ENCODE data around the gene SOBP. TPM values are rescaled to one million over a fixed set of nuclear protein-coding genes. Genes with fewer than 3 reads are reported as not detected.

Gene SOBP
- total RNA-seq, 2 experiments from 2014 or later = 0.70 to 2.0 TPM

GRCh38 chr6:107491760-107492660 is 2.1 kb downstream of the SOBP start:
- ATAC-seq = no peak
- CTCF ChIA-PET = interaction anchor here (1.0 to 1.9 kb wide), 4 partner anchors 147 to 378 kb away, joined by 3 to 6 read pairs (median 4); no protein-coding TSS in a partner anchor
- DNase-seq = no peak
- H3K9me3 Mint-ChIP-seq (ENCODE audit: low read depth) = no peaks in the 10 kb centered on the region
- H3K27me3 Mint-ChIP-seq = peaks cover 42% of the 10 kb centered on the region
- H3K36me3 Mint-ChIP-seq = peaks cover 2% of the 10 kb centered on the region
- peak overlapping the region; percentile 18 for H3K4me3 Mint-ChIP-seq
- peaks cover 22% of the 10 kb centered on the region for H3K4me1 Mint-ChIP-seq
- no peak overlapping the region for H3K27ac Mint-ChIP-seq

DNA sequence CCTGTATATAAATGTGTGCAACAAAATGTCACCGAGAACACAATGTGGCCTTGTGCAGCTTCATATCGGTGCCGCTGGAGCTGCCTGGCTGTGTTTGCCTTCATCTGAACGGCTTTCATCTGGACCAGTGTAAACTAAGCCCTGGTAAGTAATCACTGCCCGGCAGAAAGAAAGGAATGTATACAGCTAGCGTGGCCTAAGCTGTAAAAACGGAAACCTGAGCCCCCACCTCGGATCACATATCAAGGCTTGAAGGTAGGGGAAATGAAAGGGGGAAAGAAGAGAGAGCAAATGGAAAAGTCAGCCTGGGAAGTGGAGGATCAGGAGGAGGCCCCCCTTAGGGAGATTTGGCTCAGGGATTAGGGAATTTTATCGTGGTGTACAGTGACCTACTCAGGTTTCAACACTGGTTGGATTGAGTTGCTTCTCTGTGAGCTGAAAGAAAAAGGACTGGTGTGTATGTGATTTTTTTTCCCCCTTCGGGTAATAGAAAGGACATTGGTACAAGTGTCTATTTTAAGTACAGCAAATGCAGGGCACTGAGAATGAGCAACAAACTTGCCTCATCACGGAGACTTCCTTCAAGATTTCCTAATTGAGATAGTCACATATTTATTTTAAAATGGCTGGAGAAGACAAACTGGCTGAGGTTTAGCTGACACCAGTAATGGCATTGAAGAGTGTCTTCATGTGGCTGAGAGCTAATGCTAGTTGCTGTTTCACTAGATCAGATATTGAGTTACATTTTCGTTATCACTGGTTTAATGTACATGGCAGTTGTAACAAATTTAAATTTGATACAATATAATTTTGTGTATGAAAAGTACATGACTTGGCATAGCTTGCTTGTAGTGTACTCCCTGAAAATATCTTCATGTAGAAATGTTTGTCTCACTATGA is 3.5 kb downstream of the SOBP start:
- peaks cover 16% of the 10 kb centered on the region for H3K4me1 Mint-ChIP-seq
- no peak overlapping the region for H3K4me3 Mint-ChIP-seq
- H3K27me3 Mint-ChIP-seq = peaks cover 31% of the 10 kb centered on the region
- H3K27ac Mint-ChIP-seq = no peak overlapping the region
- DNase-seq (no peak), ATAC-seq (no peak)
- CTCF ChIA-PET = interaction anchor here (1.2 kb wide), 1 partner anchor 175 kb away, joined by 4 read pairs; no protein-coding TSS in a partner anchor
- peaks cover 2% of the 10 kb centered on the region for H3K36me3 Mint-ChIP-seq
- H3K9me3 Mint-ChIP-seq (ENCODE audit: low read depth) = no peaks in the 10 kb centered on the region

DNA sequence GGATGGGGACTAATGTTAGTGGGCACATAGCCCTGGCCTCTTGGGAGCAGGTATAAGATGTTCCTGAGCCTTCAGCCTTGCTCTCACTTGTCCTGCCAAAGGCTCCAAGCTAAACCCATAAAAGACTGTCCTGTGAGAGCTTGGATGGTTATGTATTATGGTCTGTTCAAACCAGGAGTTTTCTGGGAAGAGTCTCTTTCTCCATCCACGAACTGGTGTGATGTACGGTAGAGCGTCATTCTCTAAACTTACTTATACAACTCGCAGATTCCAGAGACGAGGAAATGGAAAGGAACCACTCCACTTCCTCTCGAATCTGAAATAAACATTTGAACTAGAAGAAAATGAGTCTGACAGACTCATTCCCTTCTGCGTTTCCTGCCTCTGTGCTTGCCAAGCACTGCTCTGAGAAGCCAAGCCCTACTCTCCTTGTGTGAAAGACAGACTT is 5.3 kb downstream of the SOBP start:
- Mint-ChIP-seq H3K4me3 (no peak overlapping the region), H3K27me3 (peaks cover 27% of the 10 kb centered on the region), H3K27ac (no peak overlapping the region), H3K4me1 (peaks cover 8% of the 10 kb centered on the region), H3K9me3 (ENCODE audit: low read depth) (no peaks in the 10 kb centered on the region), H3K36me3 (no peaks in the 10 kb centered on the region)
- ATAC-seq (no peak), DNase-seq (no peak)
- CTCF ChIA-PET = interaction anchor here (0.8 kb wide), 1 partner anchor 176 kb away, joined by 3 read pairs; no protein-coding TSS in a partner anchor

GRCh38 chr6:107495971-107496370 is 6.1 kb downstream of the SOBP start:
- Mint-ChIP-seq H3K27me3 (peaks cover 29% of the 10 kb centered on the region), H3K4me1 (peaks cover 6% of the 10 kb centered on the region), H3K27ac (no peak overlapping the region), H3K36me3 (no peaks in the 10 kb centered on the region), H3K4me3 (no peak overlapping the region), H3K9me3 (ENCODE audit: low read depth) (no peaks in the 10 kb centered on the region)
- DNase-seq = no peak
- CTCF ChIA-PET = no interaction called here
- ATAC-seq = no peak

- Mint-ChIP-seq H3K27me3 (peaks cover 41% of the 10 kb centered on the region), H3K4me1 (peaks cover 2% of the 10 kb centered on the region), H3K27ac (no peak overlapping the region), H3K9me3 (ENCODE audit: low read depth) (no peaks in the 10 kb centered on the region), H3K4me3 (no peak overlapping the region), H3K36me3 (no peaks in the 10 kb centered on the region)
- CTCF ChIA-PET = no interaction called here
- DNase-seq (no peak), ATAC-seq (no peak)
Observed at GRCh38 chr6:107496892-107497684, 7.2 kb downstream of the SOBP start.

- Mint-ChIP-seq H3K4me3 (no peak overlapping the region), H3K36me3 (no peaks in the 10 kb centered on the region), H3K27ac (no peak overlapping the region), H3K9me3 (ENCODE audit: low read depth) (no peaks in the 10 kb centered on the region), H3K4me1 (no peaks in the 10 kb centered on the region), H3K27me3 (peaks cover 34% of the 10 kb centered on the region)
- DNase-seq (no peak), ATAC-seq (no peak)
- CTCF ChIA-PET = interaction anchor here (0.6 to 0.8 kb wide), 2 partner anchors 165 to 473 kb away, joined by 3 to 4 read pairs; no protein-coding TSS in a partner anchor
Observed at GRCh38 chr6:107504270-107505026, 14.5 kb downstream of the SOBP start.

DNA sequence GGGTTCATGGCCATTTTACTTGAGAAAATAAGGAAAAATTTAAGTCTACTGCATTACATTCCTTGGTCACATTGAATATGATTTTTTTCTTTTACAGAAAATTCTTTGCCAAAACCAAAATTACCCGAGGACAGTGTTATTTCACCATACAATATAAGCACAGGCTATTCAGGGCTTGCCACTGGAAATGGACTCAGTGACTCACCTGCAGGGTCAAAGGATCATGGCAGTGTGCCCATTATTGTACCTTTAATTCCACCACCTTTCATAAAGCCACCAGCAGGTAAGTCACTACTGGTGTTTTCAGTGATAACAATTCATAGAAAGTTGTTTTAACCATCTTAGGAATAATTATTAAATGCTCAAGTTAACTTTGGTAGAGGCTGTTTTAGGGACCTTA is 16.2 kb downstream of the SOBP start:
- peaks cover 30% of the 10 kb centered on the region for H3K27me3 Mint-ChIP-seq
- no peaks in the 10 kb centered on the region for H3K36me3 Mint-ChIP-seq
- no peak for DNase-seq
- H3K4me3 Mint-ChIP-seq = no peak overlapping the region
- ATAC-seq = no peak
- no peaks in the 10 kb centered on the region for H3K4me1 Mint-ChIP-seq
- CTCF ChIA-PET = no interaction called here
- H3K27ac Mint-ChIP-seq = no peak overlapping the region
- H3K9me3 Mint-ChIP-seq (ENCODE audit: low read depth) = no peaks in the 10 kb centered on the region

- no peak overlapping the region for H3K4me3 Mint-ChIP-seq
- DNase-seq (no peak), ATAC-seq (no peak)
- H3K9me3 Mint-ChIP-seq (ENCODE audit: low read depth) = no peaks in the 10 kb centered on the region
- H3K4me1 Mint-ChIP-seq = peaks cover 7% of the 10 kb centered on the region
- H3K27me3 Mint-ChIP-seq = peaks cover 1% of the 10 kb centered on the region
- no peak overlapping the region for H3K27ac Mint-ChIP-seq
- CTCF ChIA-PET = no interaction called here
- H3K36me3 Mint-ChIP-seq = peaks cover 3% of the 10 kb centered on the region
Observed at GRCh38 chr6:107509506-107509905, 19.6 kb downstream of the SOBP start.

DNA sequence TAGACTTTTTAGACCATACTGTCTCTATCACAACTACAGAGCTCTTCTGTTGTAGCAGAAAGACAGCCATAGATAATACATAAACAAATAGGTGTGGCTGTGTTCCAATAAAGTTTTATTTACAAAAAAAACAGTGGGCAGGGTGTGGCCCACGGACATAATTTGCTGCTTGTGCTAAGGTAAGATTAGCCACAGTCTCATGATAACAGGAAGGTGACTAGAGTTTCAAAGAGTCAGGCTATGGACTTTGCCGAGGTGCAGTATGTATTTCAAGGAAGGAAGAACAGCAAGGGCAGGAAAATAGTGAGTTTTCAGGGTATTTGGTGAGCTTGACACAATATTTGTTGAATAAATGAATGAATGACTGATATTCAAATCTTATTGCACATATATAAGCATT is 20.2 kb downstream of the SOBP start:
- H3K27me3 Mint-ChIP-seq = no peaks in the 10 kb centered on the region
- no peak overlapping the region for H3K27ac Mint-ChIP-seq
- CTCF ChIA-PET = interaction anchor here (0.7 kb wide), 1 partner anchor 357 kb away, joined by 3 read pairs; no protein-coding TSS in a partner anchor
- H3K36me3 Mint-ChIP-seq = peaks cover 3% of the 10 kb centered on the region
- ATAC-seq = no peak
- DNase-seq = no peak
- H3K4me3 Mint-ChIP-seq = no peak overlapping the region
- H3K4me1 Mint-ChIP-seq = peaks cover 7% of the 10 kb centered on the region
- peaks cover 3% of the 10 kb centered on the region for H3K9me3 Mint-ChIP-seq (ENCODE audit: low read depth)

DNA sequence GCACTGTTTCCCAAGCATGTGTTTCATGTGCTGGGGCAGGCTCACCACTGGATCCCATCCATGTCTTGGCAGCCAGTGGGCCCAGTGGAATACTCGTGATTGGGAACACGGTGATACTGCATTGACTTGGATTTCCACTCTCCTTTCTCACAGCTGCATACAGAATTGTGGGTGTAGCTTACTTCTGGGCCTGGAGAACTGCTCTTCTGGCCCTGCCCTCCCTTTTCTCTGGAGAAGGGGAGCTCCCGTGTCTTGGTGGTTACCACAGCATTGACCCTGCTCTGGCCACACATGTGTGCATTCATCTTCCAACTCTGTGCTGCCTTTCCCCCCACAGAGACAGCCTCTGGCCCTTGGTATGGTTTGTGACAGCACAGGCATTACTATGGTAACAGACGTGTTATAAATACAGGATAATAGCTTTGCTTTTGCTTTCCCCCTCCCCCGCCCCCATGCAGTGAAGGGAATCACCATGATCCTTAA is 21.6 kb downstream of the SOBP start:
- H3K4me3 Mint-ChIP-seq = no peak overlapping the region
- peaks cover 4% of the 10 kb centered on the region for H3K9me3 Mint-ChIP-seq (ENCODE audit: low read depth)
- H3K4me1 Mint-ChIP-seq = peaks cover 7% of the 10 kb centered on the region
- DNase-seq = no peak
- CTCF ChIA-PET = interaction anchor here (0.9 kb wide), 1 partner anchor 28 kb away, joined by 3 read pairs; no protein-coding TSS in a partner anchor
- ATAC-seq = no peak
- peaks cover 3% of the 10 kb centered on the region for H3K36me3 Mint-ChIP-seq
- no peaks in the 10 kb centered on the region for H3K27me3 Mint-ChIP-seq
- H3K27ac Mint-ChIP-seq = no peak overlapping the region

GRCh38 chr6:107513214-107513613 is 23.3 kb downstream of the SOBP start:
- peaks cover 7% of the 10 kb centered on the region for H3K4me1 Mint-ChIP-seq
- CTCF ChIA-PET = no interaction called here
- peaks cover 6% of the 10 kb centered on the region for H3K36me3 Mint-ChIP-seq
- peaks cover 4% of the 10 kb centered on the region for H3K9me3 Mint-ChIP-seq (ENCODE audit: low read depth)
- no peaks in the 10 kb centered on the region for H3K27me3 Mint-ChIP-seq
- ATAC-seq (no peak), DNase-seq (no peak)
- H3K4me3 Mint-ChIP-seq = no peak overlapping the region
- no peak overlapping the region for H3K27ac Mint-ChIP-seq

DNA sequence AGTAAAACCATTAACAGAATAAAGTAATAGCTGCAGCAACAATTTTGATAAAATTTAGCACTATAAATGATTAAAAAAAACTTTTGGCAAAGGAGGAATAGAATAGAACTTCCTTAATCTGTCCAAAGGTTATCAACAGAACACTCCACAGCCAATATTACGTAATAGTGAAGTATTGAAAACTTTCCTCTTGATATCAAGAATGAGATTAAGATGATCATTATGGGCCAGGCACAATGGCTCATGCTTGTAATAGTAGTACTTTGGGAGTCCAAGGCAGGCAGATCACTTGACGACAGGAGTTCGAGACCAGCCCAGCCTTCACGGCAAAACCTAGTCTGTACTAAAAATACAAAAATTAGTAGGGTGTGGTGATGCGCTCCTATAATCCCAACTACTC is 26.0 kb downstream of the SOBP start:
- CTCF ChIA-PET = no interaction called here
- Mint-ChIP-seq H3K36me3 (peaks cover 6% of the 10 kb centered on the region), H3K4me3 (no peak overlapping the region), H3K9me3 (ENCODE audit: low read depth) (peaks cover 4% of the 10 kb centered on the region), H3K27ac (no peak overlapping the region), H3K27me3 (peaks cover 5% of the 10 kb centered on the region), H3K4me1 (peaks cover 7% of the 10 kb centered on the region)
- ATAC-seq = no peak
- DNase-seq = no peak
